ENCODE measurements around the gene AATF.

AATF gene

GRCh38 chr17:37043201-37043600 is 94.4 kb downstream of the AATF start:
- DNase-seq (ENCODE audit: low read depth in 1 of 2, low spot score in 1 of 2), result no peak
- Histone ChIP-seq H3K27me3 (ENCODE audit: insufficient read depth, poor library complexity, severe bottlenecking) (no peaks in the 10 kb centered on the region), H3K27ac (replicated peaks) (no peak overlapping the region), H3K4me3 (replicated peaks; ENCODE audit: insufficient read depth, low read length) (no peak overlapping the region)
- no peak for TF ChIP-seq POLR2AphosphoS5 (IDR thresholded peaks at IDR 0.05; ENCODE audit: low read depth)
- TF ChIP-seq REST (IDR thresholded peaks at IDR 0.05; ENCODE audit: insufficient replicate concordance, low read depth), result no peak
- TF ChIP-seq CTCF (IDR thresholded peaks at IDR 0.05; ENCODE audit: insufficient read depth, low read length), result no peak

- no peak overlapping the region for H3K27ac ChIP-seq (replicated peaks)
- H3K27me3 ChIP-seq (ENCODE audit: insufficient read depth, poor library complexity, severe bottlenecking), result no peaks in the 10 kb centered on the region
- TF ChIP-seq CTCF (IDR thresholded peaks at IDR 0.05; ENCODE audit: insufficient read depth, low read length) (no peak), REST (IDR thresholded peaks at IDR 0.05; ENCODE audit: insufficient replicate concordance, low read depth) (no peak), SPI1 (IDR thresholded peaks at IDR 0.05; ENCODE audit: borderline replicate concordance, low read depth) (no peak), POLR2AphosphoS5 (IDR thresholded peaks at IDR 0.05; ENCODE audit: low read depth) (no peak), GABPA (IDR thresholded peaks at IDR 0.05; ENCODE audit: low read depth) (no peak)
- no peak overlapping the region for H3K4me3 ChIP-seq (replicated peaks; ENCODE audit: insufficient read depth, low read length)
- DNase-seq (ENCODE audit: low read depth in 1 of 2, low spot score in 1 of 2), result peak in 1 of 2 experiments; percentile 37
These were observed 96.7 kb downstream of the AATF start for GRCh38 chr17:37045351-37045922.

DNA sequence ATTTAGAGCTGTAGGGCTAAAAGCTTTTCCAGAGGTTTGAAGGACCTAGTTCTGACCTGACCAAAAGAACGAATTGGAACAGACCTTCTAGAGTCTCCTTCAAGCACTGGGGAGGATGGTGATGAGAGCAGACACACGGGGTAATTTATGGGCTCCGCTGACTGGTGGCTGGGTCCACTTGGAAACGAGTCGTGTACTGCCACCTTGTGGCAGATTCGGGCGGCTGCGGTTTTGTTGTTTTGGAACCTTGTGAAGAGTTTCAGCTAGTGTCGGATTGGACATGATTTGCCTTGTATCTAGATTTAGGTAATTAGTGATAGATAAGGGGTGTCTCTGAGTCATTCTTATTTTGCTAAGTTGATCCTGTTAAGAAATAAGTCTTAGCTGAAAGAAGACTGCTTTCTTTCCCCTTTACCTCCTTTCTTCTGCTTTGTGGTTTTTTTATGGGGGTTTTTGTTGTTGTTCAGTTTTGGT is 98.9 kb downstream of the AATF start:
- no peak overlapping the region for H3K4me3 ChIP-seq (replicated peaks; ENCODE audit: insufficient read depth, low read length)
- peak; percentile 46 to 76 for DNase-seq (ENCODE audit: low read depth in 1 of 2, low spot score in 1 of 2)

More for the DNA sequence above, 98.9 kb downstream of the AATF start:
- no peaks in the 10 kb centered on the region for H3K27me3 ChIP-seq (ENCODE audit: insufficient read depth, poor library complexity, severe bottlenecking)
- no peak overlapping the region for H3K27ac ChIP-seq (replicated peaks)
- TF ChIP-seq REST (IDR thresholded peaks at IDR 0.05; ENCODE audit: insufficient replicate concordance, low read depth) (no peak), SPI1 (IDR thresholded peaks at IDR 0.05; ENCODE audit: borderline replicate concordance, low read depth) (no peak), CTCF (IDR thresholded peaks at IDR 0.05; ENCODE audit: insufficient read depth, low read length) (peak; percentile 72), POLR2AphosphoS5 (IDR thresholded peaks at IDR 0.05; ENCODE audit: low read depth) (no peak)

Data from HL-60 (cell line).